ENCODE measurements around the gene RNF157. TPM values are rescaled to one million over a fixed set of nuclear protein-coding genes. Genes with fewer than 3 reads are reported as not detected.

The RNF157 gene
- total RNA-seq, 1 experiment from 2014 or later = 11.2 TPM

DNA sequence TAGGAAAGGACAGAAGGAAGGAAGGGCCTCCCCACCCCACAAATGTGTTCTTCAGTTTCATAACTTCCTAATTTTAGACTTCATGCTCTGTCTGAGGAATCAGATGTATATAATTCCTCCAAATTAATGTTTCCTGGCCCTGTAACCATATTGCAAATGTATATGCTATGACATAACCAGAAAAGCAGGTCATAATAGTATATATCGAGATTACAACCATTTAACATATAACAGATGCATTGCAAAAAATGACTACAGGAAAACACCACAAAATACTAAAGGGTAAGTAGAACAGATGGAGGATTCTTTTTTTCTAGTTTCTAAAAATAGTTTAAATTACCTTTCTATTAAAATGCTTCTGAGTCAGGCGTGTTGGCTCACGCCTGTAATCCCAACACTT lies 133.6 kb downstream of the RNF157 start (continued):
- no peak for TF ChIP-seq FOXJ3 (CRISPR knock-in tag; IDR thresholded peaks at IDR 0.05; ENCODE audit: borderline replicate concordance)
- no peak for TF ChIP-seq SMAD3 (CRISPR knock-in tag; IDR thresholded peaks at IDR 0.05; ENCODE audit: borderline replicate concordance)
- no peak for TF ChIP-seq FOXK1 (CRISPR knock-in tag; IDR thresholded peaks at IDR 0.05)
- no peak for TF ChIP-seq NR2C2 (CRISPR knock-in tag; IDR thresholded peaks at IDR 0.05)
- no peak for TF ChIP-seq ZNF671 (CRISPR knock-in tag; IDR thresholded peaks at IDR 0.05)
- no peak for TF ChIP-seq TP53 (CRISPR knock-in tag; IDR thresholded peaks at IDR 0.05)
- TF ChIP-seq, protein P1, sequence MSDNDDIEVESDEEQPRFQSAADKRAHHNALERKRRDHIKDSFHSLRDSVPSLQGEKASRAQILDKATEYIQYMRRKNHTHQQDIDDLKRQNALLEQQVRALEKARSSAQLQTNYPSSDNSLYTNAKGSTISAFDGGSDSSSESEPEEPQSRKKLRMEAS (CRISPR knock-in tag; IDR thresholded peaks at IDR 0.05) = no peak

GRCh38 chr17:76104896-76105231 lies 135.4 kb downstream of the RNF157 start:
- no peak for ATAC-seq
- TF ChIP-seq, protein P2, sequence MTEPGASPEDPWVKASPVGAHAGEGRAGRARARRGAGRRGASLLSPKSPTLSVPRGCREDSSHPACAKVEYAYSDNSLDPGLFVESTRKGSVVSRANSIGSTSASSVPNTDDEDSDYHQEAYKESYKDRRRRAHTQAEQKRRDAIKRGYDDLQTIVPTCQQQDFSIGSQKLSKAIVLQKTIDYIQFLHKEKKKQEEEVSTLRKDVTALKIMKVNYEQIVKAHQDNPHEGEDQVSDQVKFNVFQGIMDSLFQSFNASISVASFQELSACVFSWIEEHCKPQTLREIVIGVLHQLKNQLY (CRISPR knock-in tag; IDR thresholded peaks at IDR 0.05) = no peak
- TF ChIP-seq ETV6 (CRISPR knock-in tag; IDR thresholded peaks at IDR 0.05) (no peak), ZNF317 (CRISPR knock-in tag; IDR thresholded peaks at IDR 0.05; ENCODE audit: borderline replicate concordance, low read depth) (no peak), SP1 (CRISPR knock-in tag; conservative IDR thresholded peaks at IDR 0.05) (no peak), ZNF219 (CRISPR knock-in tag; IDR thresholded peaks at IDR 0.05; ENCODE audit: borderline replicate concordance) (no peak), AR (CRISPR knock-in tag; IDR thresholded peaks at IDR 0.05) (no peak), ESRRA (CRISPR knock-in tag; IDR thresholded peaks at IDR 0.05; ENCODE audit: borderline replicate concordance) (no peak), USF1 (CRISPR knock-in tag; IDR thresholded peaks at IDR 0.05) (no peak), ZNF138 (CRISPR knock-in tag; conservative IDR thresholded peaks at IDR 0.05) (no peak), PREB (CRISPR knock-in tag; IDR thresholded peaks at IDR 0.05; ENCODE audit: borderline replicate concordance) (no peak), FOXJ3 (CRISPR knock-in tag; IDR thresholded peaks at IDR 0.05; ENCODE audit: borderline replicate concordance) (no peak), ZNF121 (CRISPR knock-in tag; IDR thresholded peaks at IDR 0.05) (no peak), ZNF263 (CRISPR knock-in tag; IDR thresholded peaks at IDR 0.05; ENCODE audit: low read depth) (no peak), SMAD4 (CRISPR knock-in tag; IDR thresholded peaks at IDR 0.05) (no peak), FOXP4 (CRISPR knock-in tag; IDR thresholded peaks at IDR 0.05) (no peak), NR2C2 (CRISPR knock-in tag; IDR thresholded peaks at IDR 0.05) (no peak), HMGA2 (CRISPR knock-in tag; IDR thresholded peaks at IDR 0.05) (no peak), NFATC4 (CRISPR knock-in tag; IDR thresholded peaks at IDR 0.05) (no peak), NFE2L1 (CRISPR knock-in tag; IDR thresholded peaks at IDR 0.05) (no peak)

More at GRCh38 chr17:76104896-76105231, 135.4 kb downstream of the RNF157 start:
- Mint-ChIP-seq H3K36me3 (peaks cover 16% of the 10 kb centered on the region), H3K9me3 (no peaks in the 10 kb centered on the region), H3K4me3 (no peak overlapping the region), H3K4me1 (peaks cover 28% of the 10 kb centered on the region), H3K27me3 (ENCODE audit: low read depth) (no peaks in the 10 kb centered on the region; the same call in 1 of the 2 replicates), H3K27ac (peak overlapping the region; percentile 97; the same call in 1 of the 2 replicates)
- ChIA-PET CTCF (interaction anchor here (1.0 to 3.0 kb wide), 5 partner anchors 20 to 199 kb away, joined by 3 to 19 read pairs (median 3); no protein-coding TSS in a partner anchor), POLR2A (no interaction called here)
- DNase-seq (ENCODE audit: low spot score) = no peak
